ENCODE results near the gene VASP. TPM values are rescaled to one million over a fixed set of nuclear protein-coding genes. Genes with fewer than 3 reads are reported as not detected.
A peak's percentile ranks its signal among the peaks of the same experiment; 100 is the strongest.

Gene VASP
- total RNA-seq, 1 experiment from 2014 or later = 144 TPM

GRCh38 chr19:45506246-45506988 is 862 bp upstream of the VASP start (continued):
- TF ChIP-seq PRDM15 (CRISPR knock-in tag; IDR thresholded peaks at IDR 0.05) (peak; percentile 89), CREM (CRISPR knock-in tag; IDR thresholded peaks at IDR 0.05) (peak; percentile 83; the same call in 1 of the 2 replicates), ZNF396 (CRISPR knock-in tag; IDR thresholded peaks at IDR 0.05; ENCODE audit: borderline replicate concordance) (no peak), MYBL2 (CRISPR knock-in tag; IDR thresholded peaks at IDR 0.05) (no peak), GTF2I (CRISPR knock-in tag; conservative IDR thresholded peaks at IDR 0.05) (0 out of 2 replicates have a peak, but pooled peaks have one; percentile 22), GABPB1 (CRISPR knock-in tag; IDR thresholded peaks at IDR 0.05) (no peak), SP1 (CRISPR knock-in tag; conservative IDR thresholded peaks at IDR 0.05) (peak; percentile 93), ZNF219 (CRISPR knock-in tag; IDR thresholded peaks at IDR 0.05; ENCODE audit: borderline replicate concordance) (no peak), ZNF416 (CRISPR knock-in tag; IDR thresholded peaks at IDR 0.05) (0 out of 2 replicates have a peak, but pooled peaks have one; percentile 6), ZNF317 (CRISPR knock-in tag; IDR thresholded peaks at IDR 0.05; ENCODE audit: borderline replicate concordance, low read depth) (0 out of 2 replicates have a peak, but pooled peaks have one; percentile 20)

DNA sequence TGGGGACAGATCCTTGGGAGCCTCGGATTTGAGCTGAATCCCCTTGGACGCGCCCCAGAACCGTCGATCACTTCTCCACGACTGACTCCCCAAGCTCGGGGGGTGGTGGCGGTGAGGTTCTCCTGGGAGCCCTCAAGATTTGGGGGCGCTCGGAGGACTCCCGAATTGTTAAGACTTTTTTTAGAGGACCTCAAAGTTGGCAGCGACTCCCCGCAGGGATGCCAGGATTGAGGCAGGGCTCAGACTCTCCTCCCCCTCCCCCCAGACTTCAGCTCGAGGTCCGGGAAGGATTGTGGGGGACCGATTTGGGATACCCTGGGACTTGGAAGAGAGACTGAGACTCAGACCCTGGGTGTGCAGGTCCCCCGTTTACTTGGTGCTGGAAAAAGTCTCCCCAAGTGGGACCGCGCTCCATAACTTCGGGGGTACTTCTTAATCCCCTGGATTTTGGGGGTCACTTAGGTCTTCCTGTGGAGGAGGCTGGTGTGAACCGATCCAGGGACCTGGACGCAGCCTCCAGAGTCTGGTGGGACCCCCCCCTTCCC is 665 bp downstream of the VASP start:
- no peak for ATAC-seq
- no peak for DNase-seq (ENCODE audit: low spot score)
- TF ChIP-seq ZNF263 (CRISPR knock-in tag; IDR thresholded peaks at IDR 0.05; ENCODE audit: low read depth) = no peak
- no peak for TF ChIP-seq FOXJ3 (CRISPR knock-in tag; IDR thresholded peaks at IDR 0.05; ENCODE audit: borderline replicate concordance)
- TF ChIP-seq CREM (CRISPR knock-in tag; IDR thresholded peaks at IDR 0.05) = no peak
- TF ChIP-seq CREB1 (CRISPR knock-in tag; IDR thresholded peaks at IDR 0.05) = no peak
- TF ChIP-seq ZNF317 (CRISPR knock-in tag; IDR thresholded peaks at IDR 0.05; ENCODE audit: borderline replicate concordance, low read depth) = no peak
- no peak for TF ChIP-seq ESRRA (CRISPR knock-in tag; IDR thresholded peaks at IDR 0.05; ENCODE audit: borderline replicate concordance)
- TF ChIP-seq, protein P1, sequence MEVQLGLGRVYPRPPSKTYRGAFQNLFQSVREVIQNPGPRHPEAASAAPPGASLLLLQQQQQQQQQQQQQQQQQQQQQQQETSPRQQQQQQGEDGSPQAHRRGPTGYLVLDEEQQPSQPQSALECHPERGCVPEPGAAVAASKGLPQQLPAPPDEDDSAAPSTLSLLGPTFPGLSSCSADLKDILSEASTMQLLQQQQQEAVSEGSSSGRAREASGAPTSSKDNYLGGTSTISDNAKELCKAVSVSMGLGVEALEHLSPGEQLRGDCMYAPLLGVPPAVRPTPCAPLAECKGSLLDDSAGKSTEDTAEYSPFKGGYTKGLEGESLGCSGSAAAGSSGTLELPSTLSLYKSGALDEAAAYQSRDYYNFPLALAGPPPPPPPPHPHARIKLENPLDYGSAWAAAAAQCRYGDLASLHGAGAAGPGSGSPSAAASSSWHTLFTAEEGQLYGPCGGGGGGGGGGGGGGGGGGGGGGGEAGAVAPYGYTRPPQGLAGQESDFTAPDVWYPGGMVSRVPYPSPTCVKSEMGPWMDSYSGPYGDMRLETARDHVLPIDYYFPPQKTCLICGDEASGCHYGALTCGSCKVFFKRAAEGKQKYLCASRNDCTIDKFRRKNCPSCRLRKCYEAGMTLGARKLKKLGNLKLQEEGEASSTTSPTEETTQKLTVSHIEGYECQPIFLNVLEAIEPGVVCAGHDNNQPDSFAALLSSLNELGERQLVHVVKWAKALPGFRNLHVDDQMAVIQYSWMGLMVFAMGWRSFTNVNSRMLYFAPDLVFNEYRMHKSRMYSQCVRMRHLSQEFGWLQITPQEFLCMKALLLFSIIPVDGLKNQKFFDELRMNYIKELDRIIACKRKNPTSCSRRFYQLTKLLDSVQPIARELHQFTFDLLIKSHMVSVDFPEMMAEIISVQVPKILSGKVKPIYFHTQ (CRISPR knock-in tag; IDR thresholded peaks at IDR 0.05) = no peak
- no peak for TF ChIP-seq PRRX2 (CRISPR knock-in tag; IDR thresholded peaks at IDR 0.05)
- TF ChIP-seq RORB (CRISPR knock-in tag; IDR thresholded peaks at IDR 0.05) = no peak
- no peak for TF ChIP-seq NR1H2 (CRISPR knock-in tag; IDR thresholded peaks at IDR 0.05)
- TF ChIP-seq, protein P2, sequence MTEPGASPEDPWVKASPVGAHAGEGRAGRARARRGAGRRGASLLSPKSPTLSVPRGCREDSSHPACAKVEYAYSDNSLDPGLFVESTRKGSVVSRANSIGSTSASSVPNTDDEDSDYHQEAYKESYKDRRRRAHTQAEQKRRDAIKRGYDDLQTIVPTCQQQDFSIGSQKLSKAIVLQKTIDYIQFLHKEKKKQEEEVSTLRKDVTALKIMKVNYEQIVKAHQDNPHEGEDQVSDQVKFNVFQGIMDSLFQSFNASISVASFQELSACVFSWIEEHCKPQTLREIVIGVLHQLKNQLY (CRISPR knock-in tag; IDR thresholded peaks at IDR 0.05) = no peak
- TF ChIP-seq, protein P3, sequence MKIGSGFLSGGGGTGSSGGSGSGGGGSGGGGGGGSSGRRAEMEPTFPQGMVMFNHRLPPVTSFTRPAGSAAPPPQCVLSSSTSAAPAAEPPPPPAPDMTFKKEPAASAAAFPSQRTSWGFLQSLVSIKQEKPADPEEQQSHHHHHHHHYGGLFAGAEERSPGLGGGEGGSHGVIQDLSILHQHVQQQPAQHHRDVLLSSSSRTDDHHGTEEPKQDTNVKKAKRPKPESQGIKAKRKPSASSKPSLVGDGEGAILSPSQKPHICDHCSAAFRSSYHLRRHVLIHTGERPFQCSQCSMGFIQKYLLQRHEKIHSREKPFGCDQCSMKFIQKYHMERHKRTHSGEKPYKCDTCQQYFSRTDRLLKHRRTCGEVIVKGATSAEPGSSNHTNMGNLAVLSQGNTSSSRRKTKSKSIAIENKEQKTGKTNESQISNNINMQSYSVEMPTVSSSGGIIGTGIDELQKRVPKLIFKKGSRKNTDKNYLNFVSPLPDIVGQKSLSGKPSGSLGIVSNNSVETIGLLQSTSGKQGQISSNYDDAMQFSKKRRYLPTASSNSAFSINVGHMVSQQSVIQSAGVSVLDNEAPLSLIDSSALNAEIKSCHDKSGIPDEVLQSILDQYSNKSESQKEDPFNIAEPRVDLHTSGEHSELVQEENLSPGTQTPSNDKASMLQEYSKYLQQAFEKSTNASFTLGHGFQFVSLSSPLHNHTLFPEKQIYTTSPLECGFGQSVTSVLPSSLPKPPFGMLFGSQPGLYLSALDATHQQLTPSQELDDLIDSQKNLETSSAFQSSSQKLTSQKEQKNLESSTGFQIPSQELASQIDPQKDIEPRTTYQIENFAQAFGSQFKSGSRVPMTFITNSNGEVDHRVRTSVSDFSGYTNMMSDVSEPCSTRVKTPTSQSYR (CRISPR knock-in tag; IDR thresholded peaks at IDR 0.05) = no peak
- TF ChIP-seq, protein P4, sequence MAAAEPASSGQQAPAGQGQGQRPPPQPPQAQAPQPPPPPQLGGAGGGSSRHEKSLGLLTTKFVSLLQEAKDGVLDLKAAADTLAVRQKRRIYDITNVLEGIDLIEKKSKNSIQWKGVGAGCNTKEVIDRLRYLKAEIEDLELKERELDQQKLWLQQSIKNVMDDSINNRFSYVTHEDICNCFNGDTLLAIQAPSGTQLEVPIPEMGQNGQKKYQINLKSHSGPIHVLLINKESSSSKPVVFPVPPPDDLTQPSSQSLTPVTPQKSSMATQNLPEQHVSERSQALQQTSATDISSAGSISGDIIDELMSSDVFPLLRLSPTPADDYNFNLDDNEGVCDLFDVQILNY (CRISPR knock-in tag; IDR thresholded peaks at IDR 0.05) = no peak
- no peak for TF ChIP-seq SMAD4 (CRISPR knock-in tag; IDR thresholded peaks at IDR 0.05)
- TF ChIP-seq MYBL2 (CRISPR knock-in tag; IDR thresholded peaks at IDR 0.05) = no peak
- TF ChIP-seq, protein P5, sequence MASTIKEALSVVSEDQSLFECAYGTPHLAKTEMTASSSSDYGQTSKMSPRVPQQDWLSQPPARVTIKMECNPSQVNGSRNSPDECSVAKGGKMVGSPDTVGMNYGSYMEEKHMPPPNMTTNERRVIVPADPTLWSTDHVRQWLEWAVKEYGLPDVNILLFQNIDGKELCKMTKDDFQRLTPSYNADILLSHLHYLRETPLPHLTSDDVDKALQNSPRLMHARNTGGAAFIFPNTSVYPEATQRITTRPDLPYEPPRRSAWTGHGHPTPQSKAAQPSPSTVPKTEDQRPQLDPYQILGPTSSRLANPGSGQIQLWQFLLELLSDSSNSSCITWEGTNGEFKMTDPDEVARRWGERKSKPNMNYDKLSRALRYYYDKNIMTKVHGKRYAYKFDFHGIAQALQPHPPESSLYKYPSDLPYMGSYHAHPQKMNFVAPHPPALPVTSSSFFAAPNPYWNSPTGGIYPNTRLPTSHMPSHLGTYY (CRISPR knock-in tag; IDR thresholded peaks at IDR 0.05) = no peak

More for the DNA sequence above, 665 bp downstream of the VASP start:
- Mint-ChIP-seq H3K4me3 (peak overlapping the region; percentile 91), H3K36me3 (no peaks in the 10 kb centered on the region), H3K4me1 (peaks cover 28% of the 10 kb centered on the region), H3K27ac (peak overlapping the region; percentile 57; the same call in 1 of the 2 replicates), H3K9me3 (no peaks in the 10 kb centered on the region), H3K27me3 (ENCODE audit: low read depth) (no peaks in the 10 kb centered on the region; the same call in 1 of the 2 replicates)
- ChIA-PET CTCF (interaction anchor here (0.8 to 1.8 kb wide), 14 partner anchors 9 to 136 kb away, joined by 3 to 10 read pairs (median 4); partner anchors contain the start of genes FOSB, PPM1N and RTN2), POLR2A (interaction anchor here (0.7 to 1.9 kb wide), 4 partner anchors 9 to 108 kb away, joined by 3 to 33 read pairs (median 6); partner anchors contain the start of genes PPM1N and RTN2)

Measured in WTC11 (cell line).